HTERT RPE-1 (cell line): ENCODE data around the gene OCIAD2.
"Not testable (repeated sequence)": the region's sequence is repeated elsewhere in the genome, so short reads cannot be mapped to it uniquely, and the experiment has no call there.

Experiments
- in situ Hi-C: fragments of 300-500 bp; cut with MboI; formaldehyde crosslinking; loops from 4 replicates; pipeline ENCODE4 v1.14.3; 2020; ENCODE audit warnings: low sequenced_read_pairs

OCIAD2 gene

DNA sequence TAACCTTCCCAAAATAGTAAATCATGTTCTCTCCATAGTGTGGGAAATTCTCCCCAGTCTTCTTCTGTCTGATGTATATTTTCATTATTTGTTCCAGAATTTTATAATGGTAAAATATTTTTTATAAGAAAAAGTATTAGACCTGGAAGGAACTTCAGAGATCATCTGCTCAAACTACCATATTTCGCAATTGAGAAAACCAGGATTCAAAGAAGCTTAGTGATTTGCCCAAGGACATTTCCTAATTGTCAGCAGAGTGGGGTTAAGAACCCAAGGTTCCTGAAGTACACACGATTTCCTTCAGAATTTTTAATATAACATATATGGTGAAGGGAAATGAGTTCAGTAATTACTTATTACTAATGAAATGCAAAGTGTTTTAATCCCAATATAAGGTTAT, 51.6 kb downstream of the OCIAD2 start:
- in situ Hi-C loops, result no loop called here

DNA sequence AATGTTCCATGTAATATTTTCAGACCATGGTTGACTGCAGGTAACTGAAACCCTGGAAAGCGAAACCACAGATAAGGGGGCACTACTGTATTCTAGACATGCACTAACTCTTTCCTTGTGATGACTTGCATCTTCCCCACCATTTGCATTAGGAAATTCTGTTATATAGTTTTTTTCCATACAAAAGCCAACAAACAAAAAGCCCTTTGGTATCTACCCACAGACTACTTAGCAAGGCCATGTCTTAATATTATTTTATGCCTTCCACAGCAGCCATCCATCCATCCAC, 52.2 kb downstream of the OCIAD2 start:
- in situ Hi-C loops, result no loop called here

DNA sequence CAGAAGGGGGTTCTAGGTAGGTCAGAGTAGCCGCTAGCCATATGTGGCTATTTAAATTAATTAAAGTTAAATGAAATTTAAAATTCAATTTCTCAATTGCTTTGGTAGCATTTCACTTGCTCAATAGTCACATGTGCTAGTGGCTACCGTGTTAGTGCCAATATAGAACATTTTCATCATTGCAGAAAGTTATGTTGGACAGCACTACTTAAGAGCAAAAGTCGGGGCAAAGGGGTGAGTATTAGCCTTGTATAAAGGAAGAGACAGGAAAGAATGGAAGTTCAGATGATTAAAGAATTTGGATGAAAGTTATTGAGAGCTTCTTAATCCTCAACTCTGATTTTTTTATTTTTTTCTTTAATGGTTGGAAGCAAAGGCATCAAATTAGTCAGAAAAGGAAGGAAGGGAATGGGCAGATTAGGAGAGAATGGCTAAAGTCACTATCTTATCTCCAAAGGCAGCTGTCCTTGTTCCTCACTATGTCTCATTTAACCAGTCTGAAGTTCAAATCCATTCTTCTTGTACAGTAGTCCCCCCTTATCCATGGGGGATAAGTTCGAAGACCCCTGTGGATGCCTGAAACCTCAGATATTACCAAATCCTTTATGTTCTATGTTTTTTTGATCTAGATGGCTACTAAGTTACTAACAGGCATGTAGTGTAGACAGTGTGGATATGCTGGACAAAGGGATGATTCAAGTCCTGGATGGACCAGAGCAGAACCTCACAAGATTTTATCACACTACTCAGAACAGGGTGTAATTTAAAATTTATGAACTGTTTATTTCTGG, 52.8 kb downstream of the OCIAD2 start:
- in situ Hi-C loops, result no loop called here

DNA sequence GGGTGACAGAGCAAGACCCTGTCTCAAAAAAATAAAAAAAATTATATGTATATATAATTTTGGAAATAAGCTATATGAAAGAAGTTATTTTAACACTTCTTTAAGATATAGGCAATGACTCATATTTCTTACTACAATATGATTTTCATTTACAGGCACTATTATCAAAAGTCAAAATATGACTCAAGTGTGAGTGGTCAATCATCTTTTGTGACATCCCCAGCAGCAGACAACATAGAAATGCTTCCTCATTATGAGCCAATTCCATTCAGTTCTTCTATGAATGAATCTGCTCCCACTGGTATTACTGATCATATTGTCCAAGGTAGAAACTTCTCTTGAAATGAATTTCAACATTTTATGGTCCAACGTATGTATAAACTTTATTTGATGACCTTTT, 54.9 kb downstream of the OCIAD2 start:
- in situ Hi-C loops, result no loop called here

DNA sequence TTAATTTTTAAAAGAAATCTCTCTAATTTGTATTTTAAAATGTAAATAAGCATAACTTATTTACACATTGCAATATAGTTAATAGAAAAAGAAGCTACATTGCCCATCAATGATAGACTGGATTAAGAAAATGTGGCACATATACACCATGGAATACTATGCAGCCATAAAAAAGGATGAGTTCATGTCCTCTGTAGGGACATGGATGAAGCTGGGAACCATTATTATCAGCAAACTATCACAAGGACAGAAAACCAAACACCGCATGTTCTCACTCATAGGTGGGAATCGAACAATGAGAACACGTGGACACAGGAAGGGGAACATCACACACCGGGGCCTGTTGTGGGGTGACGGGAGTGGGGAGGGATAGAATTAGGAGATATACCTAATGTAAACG, 57.8 kb downstream of the OCIAD2 start:
- in situ Hi-C loops, result not testable (repeated sequence)

DNA sequence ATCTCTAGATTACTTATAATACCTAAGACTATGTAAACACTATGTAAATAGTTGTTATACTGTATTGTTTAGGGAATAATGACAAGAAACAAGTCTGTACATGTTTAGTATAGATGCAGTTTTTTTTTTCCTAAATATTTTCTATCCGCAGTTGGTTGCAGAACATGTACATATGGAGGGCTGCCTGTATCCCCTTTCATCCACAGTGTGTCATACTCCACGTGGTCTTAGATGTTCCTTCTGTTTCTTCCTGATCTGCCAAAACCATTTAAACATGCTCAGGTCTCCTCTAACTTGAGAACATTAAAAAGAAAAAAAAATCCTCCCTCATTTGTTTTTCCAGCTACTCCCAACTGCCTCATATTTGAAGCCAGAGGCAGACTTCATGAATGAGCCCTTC, 61.7 kb downstream of the OCIAD2 start:
- in situ Hi-C loops, result no loop called here

DNA sequence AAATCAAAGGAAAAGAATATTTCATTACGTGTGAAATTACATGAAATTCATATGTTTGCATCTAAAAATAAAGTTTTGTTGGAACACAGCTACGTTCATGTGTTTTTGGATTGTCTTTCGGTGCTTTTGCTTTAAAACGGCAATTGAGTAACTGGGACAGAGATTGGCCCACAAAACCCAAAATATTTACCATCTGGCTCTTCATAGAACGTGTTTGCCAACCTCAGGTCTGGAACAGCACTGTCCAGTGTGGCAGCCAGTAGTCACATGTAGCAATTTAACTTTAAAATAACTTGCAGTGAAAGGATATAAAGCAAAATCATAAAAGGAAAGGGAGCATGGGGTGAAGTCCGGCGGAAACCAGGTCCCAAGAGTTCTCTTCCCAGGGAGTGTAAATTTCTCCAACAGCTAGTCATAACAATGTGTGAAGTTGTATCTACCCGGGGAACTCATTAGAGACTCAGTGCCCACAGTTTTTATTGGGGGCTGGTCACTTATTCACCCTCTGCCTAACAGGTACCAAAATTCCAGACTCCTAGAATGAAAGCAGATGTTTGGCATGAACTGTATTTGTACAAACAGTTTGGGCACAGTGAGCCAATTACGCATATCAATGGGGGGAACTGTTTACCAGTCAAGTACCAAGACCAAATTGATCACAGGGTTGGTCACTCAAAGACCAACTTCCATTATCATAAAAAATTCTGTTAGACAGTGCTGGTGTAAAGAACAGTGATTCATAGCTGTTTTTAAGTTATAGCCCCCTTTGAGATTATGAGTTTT, 65.3 kb downstream of the OCIAD2 start:
- in situ Hi-C loops, result no loop called here

DNA sequence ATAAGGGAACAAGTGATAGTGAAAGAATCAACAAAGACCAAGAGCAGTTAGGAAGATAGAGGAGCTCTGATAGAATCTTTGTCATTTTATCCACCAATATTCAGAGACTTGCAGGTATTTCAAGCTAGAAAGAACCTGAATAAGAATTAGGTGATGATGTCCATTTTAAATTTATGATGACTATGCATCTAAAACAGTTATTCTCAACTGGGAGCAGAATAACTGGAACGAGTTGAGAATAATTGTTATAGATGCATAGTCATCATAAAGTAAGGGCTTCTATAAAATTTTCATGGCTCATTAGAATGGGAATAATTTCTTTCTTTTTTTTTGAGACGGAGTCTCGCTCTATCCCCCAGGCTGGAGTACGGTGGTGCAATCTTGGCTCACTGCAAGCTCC, 69.9 kb downstream of the OCIAD2 start:
- in situ Hi-C loops, result no loop called here
